ENCODE data around the gene OXSR1. TPM values are rescaled to one million over a fixed set of nuclear protein-coding genes. Genes with fewer than 3 reads are reported as not detected.

The OXSR1 gene
- total and polyA plus RNA-seq, 4 donors: 4.3 to 24.7 (median 12.2) TPM

GRCh38 chr3:38247366-38248035 lies 82.2 kb downstream of the OXSR1 start:
- no peaks in the 10 kb centered on the region for H3K4me1 ChIP-seq (ENCODE audit: control insufficient read depth in 4 of 4, insufficient read depth in 4 of 4, low read length in 3 of 4)
- no peaks in the 10 kb centered on the region for H3K9me3 ChIP-seq (ENCODE audit: control insufficient read depth in 4 of 4, low read length in 3 of 4)
- no peak for DNase-seq (ENCODE audit: low spot score)
- no peaks in the 10 kb centered on the region for H3K27me3 ChIP-seq (ENCODE audit: control insufficient read depth in 4 of 4, insufficient read depth in 4 of 4, low read length in 3 of 4)
- peaks cover 4 to 50% (median 37%) of the 10 kb centered on the region in 4 donors for H3K36me3 ChIP-seq (ENCODE audit: control insufficient read depth in 4 of 4, insufficient read depth in 3 of 4, low read depth in 1 of 4, low read length in 3 of 4)
- H3K4me3 ChIP-seq (ENCODE audit: low read depth in 1 of 3, low read length in 3 of 3): no peak overlapping the region
- no peak overlapping the region for H3K27ac ChIP-seq (ENCODE audit: low read depth in 1 of 2, low read length in 2 of 2)
- no peak overlapping the region for H3K9ac ChIP-seq (ENCODE audit: low read depth in 1 of 2, low read length in 2 of 2)
- TF ChIP-seq REST (IDR thresholded peaks at IDR 0.05): no peak
- TF ChIP-seq SP1 (IDR thresholded peaks at IDR 0.05): no peak
- peak; percentile 42 to 50 for TF ChIP-seq RAD21 (IDR thresholded peaks at IDR 0.05)
- TF ChIP-seq, protein P1, sequence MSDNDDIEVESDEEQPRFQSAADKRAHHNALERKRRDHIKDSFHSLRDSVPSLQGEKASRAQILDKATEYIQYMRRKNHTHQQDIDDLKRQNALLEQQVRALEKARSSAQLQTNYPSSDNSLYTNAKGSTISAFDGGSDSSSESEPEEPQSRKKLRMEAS (IDR thresholded peaks at IDR 0.05): no peak
- TF ChIP-seq, protein P2, sequence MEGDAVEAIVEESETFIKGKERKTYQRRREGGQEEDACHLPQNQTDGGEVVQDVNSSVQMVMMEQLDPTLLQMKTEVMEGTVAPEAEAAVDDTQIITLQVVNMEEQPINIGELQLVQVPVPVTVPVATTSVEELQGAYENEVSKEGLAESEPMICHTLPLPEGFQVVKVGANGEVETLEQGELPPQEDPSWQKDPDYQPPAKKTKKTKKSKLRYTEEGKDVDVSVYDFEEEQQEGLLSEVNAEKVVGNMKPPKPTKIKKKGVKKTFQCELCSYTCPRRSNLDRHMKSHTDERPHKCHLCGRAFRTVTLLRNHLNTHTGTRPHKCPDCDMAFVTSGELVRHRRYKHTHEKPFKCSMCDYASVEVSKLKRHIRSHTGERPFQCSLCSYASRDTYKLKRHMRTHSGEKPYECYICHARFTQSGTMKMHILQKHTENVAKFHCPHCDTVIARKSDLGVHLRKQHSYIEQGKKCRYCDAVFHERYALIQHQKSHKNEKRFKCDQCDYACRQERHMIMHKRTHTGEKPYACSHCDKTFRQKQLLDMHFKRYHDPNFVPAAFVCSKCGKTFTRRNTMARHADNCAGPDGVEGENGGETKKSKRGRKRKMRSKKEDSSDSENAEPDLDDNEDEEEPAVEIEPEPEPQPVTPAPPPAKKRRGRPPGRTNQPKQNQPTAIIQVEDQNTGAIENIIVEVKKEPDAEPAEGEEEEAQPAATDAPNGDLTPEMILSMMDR (IDR thresholded peaks at IDR 0.05; ENCODE audit: low read depth, low read length, missing input control): peak; percentile 17

GRCh38 chr3:38250198-38250597 lies 84.9 kb downstream of the OXSR1 start:
- TF ChIP-seq HNF4G (IDR thresholded peaks at IDR 0.05): no peak
- no peak for TF ChIP-seq JUND (IDR thresholded peaks at IDR 0.05)
- no peak for TF ChIP-seq EGR1 (IDR thresholded peaks at IDR 0.05; ENCODE audit: low read depth in 2 of 2)
- TF ChIP-seq GABPA (IDR thresholded peaks at IDR 0.05 in 1 of 2, conservative IDR thresholded peaks at IDR 0.05 in 1 of 2): no peak
- TF ChIP-seq FOXA1 (IDR thresholded peaks at IDR 0.05): no peak
- no peak for TF ChIP-seq RXRA (IDR thresholded peaks at IDR 0.05)
- no peak for TF ChIP-seq SP1 (IDR thresholded peaks at IDR 0.05)
- TF ChIP-seq RAD21 (IDR thresholded peaks at IDR 0.05): no peak
- TF ChIP-seq TAF1 (conservative IDR thresholded peaks at IDR 0.05): no peak
- no peak for TF ChIP-seq FOXA2 (IDR thresholded peaks at IDR 0.05)
- TF ChIP-seq, protein P2 (IDR thresholded peaks at IDR 0.05; ENCODE audit: low read depth, low read length, missing input control): no peak
- Histone ChIP-seq H3K9me3 (ENCODE audit: control insufficient read depth in 4 of 4, low read length in 3 of 4) (no peaks in the 10 kb centered on the region), H3K36me3 (ENCODE audit: control insufficient read depth in 4 of 4, insufficient read depth in 3 of 4, low read depth in 1 of 4, low read length in 3 of 4) (peaks cover 7 to 67% (median 42%) of the 10 kb centered on the region in 4 donors)

More at GRCh38 chr3:38250198-38250597, 84.9 kb downstream of the OXSR1 start:
- DNase-seq (ENCODE audit: low spot score): no peak
- Histone ChIP-seq H3K4me1 (ENCODE audit: control insufficient read depth in 4 of 4, insufficient read depth in 4 of 4, low read length in 3 of 4) (no peaks in the 10 kb centered on the region), H3K27ac (ENCODE audit: low read depth in 1 of 2, low read length in 2 of 2) (no peak overlapping the region), H3K9ac (ENCODE audit: low read depth in 1 of 2, low read length in 2 of 2) (no peak overlapping the region), H3K27me3 (ENCODE audit: control insufficient read depth in 4 of 4, insufficient read depth in 4 of 4, low read length in 3 of 4) (no peaks in the 10 kb centered on the region), H3K4me3 (ENCODE audit: low read depth in 1 of 3, low read length in 3 of 3) (no peak overlapping the region)
- WGBS: 96% methylated on average over 2 of the region's 2 CpGs

Data from liver (tissue), 9 donors.